Common myeloid progenitor, CD34-positive (primary cell): ENCODE results near the gene NPAS3.

Source experiments
- CTCF ChIA-PET: fragments of 350-600 bp; sonication (Branson Sonifier 250); formaldehyde crosslinking; loops from one replicate; lab custom pipeline; 2021; ENCODE audit warnings: antibody characterized with exemption; lab: Charles Lee
- POLR2A ChIA-PET: fragments of 350-600 bp; sonication (Branson Sonifier 250); formaldehyde crosslinking; loops from one replicate; lab custom pipeline; 2021; ENCODE audit warnings: antibody characterized with exemption; lab: Charles Lee
- DNase-seq, 3 donors: peaks; one replicate each; pipeline versions ENCODE4 v3.0.0 to v3.0.0-alpha.2; 2013
- H3K27ac ChIP-seq, 2 experiments: 1 replicate in 1 of 2; 2 replicates in 1 of 2; pipeline ENCODE4 v1.7.0; 2013; ENCODE audit warnings: inconsistent platforms in 2 of 2, low read length in 2 of 2, mild to moderate bottlenecking in 2 of 2, low read depth in 1 of 2, moderate library complexity in 1 of 2; ENCODE audit not compliant: severe bottlenecking in 2 of 2, insufficient read depth in 1 of 2, poor library complexity in 1 of 2
- H3K27me3 ChIP-seq, 5 experiments: replicated peaks in 2 of 5; 1 replicate in 3 of 5; 2 replicates in 2 of 5; pipeline versions ENCODE4 v1.6.1 to v1.7.0; 2013; ENCODE audit warnings: low read length in 4 of 5, mild to moderate bottlenecking in 2 of 5, moderate library complexity in 2 of 5, inconsistent platforms in 1 of 5; ENCODE audit not compliant: insufficient read depth in 5 of 5, control insufficient read depth in 4 of 5
- H3K36me3 ChIP-seq, 4 experiments: 1 replicate in 2 of 4; 2 replicates in 2 of 4; pipeline versions ENCODE4 v1.6.1 to v1.7.0; 2013; ENCODE audit warnings: low read length in 3 of 4, control low read depth in 1 of 4, mild to moderate bottlenecking in 1 of 4; ENCODE audit not compliant: control insufficient read depth in 4 of 4, insufficient read depth in 4 of 4
- H3K4me1 ChIP-seq, 4 experiments: 1 replicate in 3 of 4; 2 replicates in 1 of 4; pipeline versions ENCODE4 v1.6.1 to v1.7.1; 2013; ENCODE audit warnings: low read length in 3 of 4, mild to moderate bottlenecking in 3 of 4, control low read depth in 1 of 4, inconsistent platforms in 1 of 4, moderate library complexity in 1 of 4; ENCODE audit not compliant: control insufficient read depth in 4 of 4, insufficient read depth in 4 of 4; ENCODE audit errors: control extremely low read depth in 1 of 4
- H3K4me3 ChIP-seq, 7 experiments: 1 replicate in 4 of 7; 2 replicates in 3 of 7; pipeline versions ENCODE4 v1.5.1 to v1.7.0; 2013; ENCODE audit warnings: mild to moderate bottlenecking in 7 of 7, low read length in 6 of 7, moderate library complexity in 6 of 7, inconsistent platforms in 2 of 7, low read depth in 2 of 7, control low read depth in 1 of 7; ENCODE audit not compliant: insufficient read depth in 4 of 7, control insufficient read depth in 1 of 7; ENCODE audit errors: extremely low read depth in 1 of 7
- H3K9me3 ChIP-seq, 5 experiments: 1 replicate in 4 of 5; 2 replicates in 1 of 5; pipeline versions ENCODE4 v1.6.1 to v1.7.1; 2013; ENCODE audit warnings: low read length in 4 of 5, mild to moderate bottlenecking in 2 of 5, inconsistent platforms in 1 of 5, low read depth in 1 of 5, moderate library complexity in 1 of 5; ENCODE audit not compliant: control insufficient read depth in 4 of 5, insufficient read depth in 2 of 5; ENCODE audit errors: control extremely low read depth in 1 of 5
- WGBS: methylation state at CpG from one replicate; pipeline ENCODE4 v1.1.5; 2013; ENCODE audit not compliant: insufficient coverage; 5-methylcytosine and 5-hydroxymethylcytosine counted together

Gene NPAS3

DNA sequence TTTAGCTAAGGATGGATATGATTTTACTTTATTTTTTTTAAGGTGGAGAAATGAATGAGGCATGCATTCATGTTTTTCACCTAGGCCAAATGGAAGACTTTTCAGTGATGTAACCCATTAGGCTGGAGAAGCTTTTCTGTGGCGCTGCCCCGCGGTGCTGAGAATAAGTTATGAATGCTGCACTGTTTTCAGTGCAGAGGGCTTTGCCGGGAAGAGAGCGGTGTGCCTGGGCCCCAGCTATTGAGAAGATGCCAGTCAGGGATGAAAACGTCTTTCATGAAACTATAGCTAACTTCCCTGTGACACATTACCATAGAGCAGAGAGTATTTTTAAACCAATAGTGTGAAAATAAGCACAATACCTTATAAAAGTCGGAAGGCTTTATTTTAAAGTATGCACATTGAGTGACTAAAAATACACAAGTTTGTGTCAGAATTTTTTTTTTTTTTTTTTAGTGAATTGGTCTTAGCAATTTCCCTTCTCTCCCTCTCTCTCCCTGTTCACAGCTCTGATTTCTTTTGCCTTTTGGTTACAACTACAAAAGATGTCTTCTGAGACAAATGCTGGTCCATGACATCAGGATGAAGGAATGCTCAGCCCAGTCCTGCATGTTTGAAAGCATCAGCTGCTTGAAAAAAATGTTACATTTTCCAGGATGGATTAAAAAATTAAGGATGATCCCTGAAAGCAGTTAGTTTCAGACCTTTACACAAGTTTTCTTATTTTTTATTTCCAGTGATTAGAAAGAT, 48.3 kb downstream of the NPAS3 start:
- Histone ChIP-seq H3K36me3 (no peaks in the 10 kb centered on the region), H3K4me1 (no peaks in the 10 kb centered on the region), H3K27ac (no peak overlapping the region), H3K9me3 (peaks cover 0 to 3% (median 0%) of the 10 kb centered on the region in 5 experiments), H3K27me3 (no peaks in the 10 kb centered on the region), H3K4me3 (no peak overlapping the region)
- ChIA-PET POLR2A (no interaction called here), CTCF (interaction anchor here (0.7 kb wide), 2 partner anchors 10 to 426 kb away, joined by 4 read pairs; no protein-coding TSS in a partner anchor)
- WGBS: 100% methylated on average over 1 of the region's 7 CpGs
- no peak for DNase-seq

DNA sequence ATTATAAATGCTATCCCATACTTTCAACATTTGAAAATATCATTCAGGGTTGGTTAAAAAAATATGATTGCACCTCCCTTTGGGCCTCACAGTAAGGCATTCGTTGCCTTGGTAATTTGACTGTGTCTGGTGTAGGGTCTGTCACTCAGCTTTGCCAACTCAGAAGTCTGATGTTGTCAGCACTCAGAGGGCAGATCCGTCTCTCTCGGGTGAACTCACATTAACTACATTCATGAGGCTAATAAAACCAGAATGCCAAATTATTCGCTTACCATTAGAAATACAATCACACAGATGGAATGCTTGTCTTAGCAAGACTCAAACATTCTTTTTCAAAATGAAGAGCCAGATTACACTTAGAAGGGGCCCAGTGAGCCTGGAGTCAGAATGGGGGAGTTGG, 53.0 kb downstream of the NPAS3 start:
- H3K4me3 ChIP-seq: no peak overlapping the region
- WGBS: 100% methylated on average over 3 of the region's 4 CpGs
- H3K9me3 ChIP-seq: peaks cover 0 to 6% (median 3%) of the 10 kb centered on the region in 5 experiments
- CTCF ChIA-PET: no interaction called here
- no peak for DNase-seq
- H3K36me3 ChIP-seq: no peaks in the 10 kb centered on the region
- H3K4me1 ChIP-seq: no peaks in the 10 kb centered on the region
- no peaks in the 10 kb centered on the region for H3K27me3 ChIP-seq
- no peak overlapping the region for H3K27ac ChIP-seq
- POLR2A ChIA-PET: no interaction called here

DNA sequence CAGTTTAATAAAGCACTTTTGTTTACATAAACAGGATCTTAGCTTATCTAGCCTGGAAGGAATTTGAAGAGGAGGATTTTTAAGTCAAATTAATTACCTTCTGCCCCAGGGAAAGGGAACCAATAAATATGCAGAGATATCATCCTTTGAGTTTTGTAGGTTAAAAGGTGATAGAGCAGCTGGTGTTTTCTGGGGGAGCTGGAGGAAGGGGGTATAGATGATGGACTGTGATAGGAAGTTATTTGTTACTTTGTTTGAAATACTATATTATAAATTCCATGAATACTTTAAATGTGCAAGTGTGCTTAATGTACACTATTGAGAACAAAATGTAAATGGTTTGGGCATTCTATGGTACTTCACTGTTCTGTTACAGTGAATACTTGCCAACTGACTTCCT, 55.2 kb downstream of the NPAS3 start:
- POLR2A ChIA-PET: no interaction called here
- no peaks in the 10 kb centered on the region for H3K27me3 ChIP-seq
- CTCF ChIA-PET: no interaction called here

DNA sequence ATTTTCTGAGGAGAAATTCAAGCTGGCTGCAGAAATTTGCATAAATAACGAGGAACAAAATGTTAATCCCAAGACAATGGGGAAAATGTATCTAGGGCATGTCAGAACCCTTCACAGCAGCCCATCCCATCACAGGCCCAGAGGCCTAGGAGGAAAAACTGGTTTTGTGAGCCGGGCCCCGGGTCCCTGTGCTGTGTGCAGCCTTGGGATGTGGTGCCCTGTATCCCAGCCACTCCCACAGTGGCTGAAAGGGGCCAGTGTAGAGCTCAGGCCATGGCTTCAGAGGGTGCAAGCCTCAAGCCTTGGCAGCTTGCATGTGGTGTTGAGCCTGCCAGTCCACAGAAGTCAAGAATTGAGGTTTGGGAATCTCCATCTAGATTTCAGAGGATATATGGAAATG, 57.7 kb downstream of the NPAS3 start:
- no peak overlapping the region for H3K27ac ChIP-seq
- H3K4me3 ChIP-seq: no peak overlapping the region
- H3K27me3 ChIP-seq: no peaks in the 10 kb centered on the region
- peaks cover 0 to 4% (median 2%) of the 10 kb centered on the region in 5 experiments for H3K9me3 ChIP-seq
- no peak for DNase-seq
- H3K36me3 ChIP-seq: no peaks in the 10 kb centered on the region
- CTCF ChIA-PET: no interaction called here
- POLR2A ChIA-PET: no interaction called here
- H3K4me1 ChIP-seq: no peaks in the 10 kb centered on the region
- 100% methylated on average over 3 of the region's 3 CpGs for WGBS

More for the DNA sequence above, 55.2 kb downstream of the NPAS3 start:
- Histone ChIP-seq H3K4me1 (no peaks in the 10 kb centered on the region), H3K36me3 (no peaks in the 10 kb centered on the region), H3K27ac (no peak overlapping the region), H3K9me3 (peaks cover 0 to 5% (median 3%) of the 10 kb centered on the region in 5 experiments), H3K4me3 (no peak overlapping the region)
- DNase-seq: no peak

DNA sequence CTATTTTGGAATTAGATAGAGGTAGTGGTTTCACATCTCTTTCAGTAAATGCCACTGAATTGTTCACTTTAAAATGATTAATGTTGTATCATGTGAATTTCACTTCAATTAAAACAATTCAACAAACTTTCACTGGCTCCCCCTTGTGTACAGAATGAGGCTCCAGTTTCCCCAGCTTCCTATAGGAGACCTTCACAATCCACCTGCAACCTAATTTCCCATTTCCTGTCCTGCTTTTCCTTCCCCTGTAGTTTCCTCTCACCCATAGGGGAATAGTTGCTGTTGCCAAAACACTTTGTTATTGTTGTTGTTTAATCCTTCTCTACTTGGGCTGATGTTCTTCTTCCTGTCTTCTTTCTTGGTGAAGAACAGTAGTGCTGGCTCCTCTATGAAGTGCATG, 59.8 kb downstream of the NPAS3 start:
- ChIA-PET POLR2A (no interaction called here), CTCF (no interaction called here)
- H3K36me3 ChIP-seq: no peaks in the 10 kb centered on the region
- H3K4me3 ChIP-seq: no peak overlapping the region
- no peaks in the 10 kb centered on the region for H3K27me3 ChIP-seq
- H3K4me1 ChIP-seq: no peaks in the 10 kb centered on the region
- peak; percentile 1 to 14 (median 6) for DNase-seq
- H3K27ac ChIP-seq: no peak overlapping the region
- H3K9me3 ChIP-seq: peaks cover 0 to 4% (median 2%) of the 10 kb centered on the region in 5 experiments

DNA sequence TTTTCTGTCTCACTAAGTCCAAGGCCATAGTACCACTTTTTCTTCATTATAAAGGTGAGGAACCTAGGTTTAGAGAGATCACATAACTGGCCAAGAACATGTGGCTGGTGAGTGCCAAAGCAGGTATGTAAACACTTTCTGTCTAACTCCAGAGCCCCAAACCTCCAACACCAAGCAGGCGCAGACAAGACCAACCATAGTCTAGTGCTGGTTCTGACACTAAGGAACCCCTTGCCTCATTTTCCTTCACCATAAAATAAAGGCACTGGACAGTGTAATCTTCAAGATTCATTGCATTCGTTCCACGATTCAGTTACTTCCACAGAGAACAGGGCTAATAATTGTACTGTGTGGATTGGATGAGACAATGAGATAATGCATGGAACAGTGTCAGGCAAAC, 71.0 kb downstream of the NPAS3 start:
- no peak overlapping the region for H3K27ac ChIP-seq
- H3K27me3 ChIP-seq: no peaks in the 10 kb centered on the region
- ChIA-PET POLR2A (no interaction called here), CTCF (no interaction called here)
- no peaks in the 10 kb centered on the region for H3K9me3 ChIP-seq
- H3K36me3 ChIP-seq: no peaks in the 10 kb centered on the region
- H3K4me3 ChIP-seq: no peak overlapping the region
- no CpG with 5 or more reads among the region's 3 CpGs for WGBS
- DNase-seq: no peak
- H3K4me1 ChIP-seq: no peaks in the 10 kb centered on the region

DNA sequence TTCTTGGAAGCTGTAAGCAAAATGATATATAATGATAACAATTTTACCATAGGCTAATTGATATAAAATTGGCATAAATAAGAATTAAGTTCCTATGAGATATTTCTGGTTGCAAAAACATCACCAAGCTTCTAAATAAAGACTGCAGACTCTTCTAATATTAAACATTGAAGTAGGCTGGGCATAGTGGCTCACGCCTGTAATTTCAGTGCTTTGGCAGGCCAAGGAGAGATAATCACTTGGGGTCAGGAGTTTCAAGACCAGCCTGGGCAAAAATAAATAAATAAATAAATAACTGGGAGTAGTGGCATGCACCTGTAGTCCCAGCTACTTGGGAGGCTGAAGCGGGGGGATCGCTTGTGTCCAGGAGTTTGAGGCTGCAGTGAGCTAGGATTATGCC, 71.8 kb downstream of the NPAS3 start:
- POLR2A ChIA-PET: no interaction called here
- no peaks in the 10 kb centered on the region for H3K4me1 ChIP-seq
- no peak overlapping the region for H3K27ac ChIP-seq
- no peaks in the 10 kb centered on the region for H3K9me3 ChIP-seq
- no peak overlapping the region for H3K4me3 ChIP-seq
- no peaks in the 10 kb centered on the region for H3K27me3 ChIP-seq
- no CpG with 5 or more reads among the region's 3 CpGs for WGBS
- CTCF ChIA-PET: no interaction called here
- H3K36me3 ChIP-seq: no peaks in the 10 kb centered on the region
- DNase-seq: no peak
